ENCODE results near the gene PIK3C2G. TPM values are rescaled to one million over a fixed set of nuclear protein-coding genes. Genes with fewer than 3 reads are reported as not detected.
A peak's percentile ranks its signal among the peaks of the same experiment; 100 is the strongest.

PIK3C2G gene
- total and polyA plus RNA-seq, 2 experiments from 2014 or later, result not detected

DNA sequence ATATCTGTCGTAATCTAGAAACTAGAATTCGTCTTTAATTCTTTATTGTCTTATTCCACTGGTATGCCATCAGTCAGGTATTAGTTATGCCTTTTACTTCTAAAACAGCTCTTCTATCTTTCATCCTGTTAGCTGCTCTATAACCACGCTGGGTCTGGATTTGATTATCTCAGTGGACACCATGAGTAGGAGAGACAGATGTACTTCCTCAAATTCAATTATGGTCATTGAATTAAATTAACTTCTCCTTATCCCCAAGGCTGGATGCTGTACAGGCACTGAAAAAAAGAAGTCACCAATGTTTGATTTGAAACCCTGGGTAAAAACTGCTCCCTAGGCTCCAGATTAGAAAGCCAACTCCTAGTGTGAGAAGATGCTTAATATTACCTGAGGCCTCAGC, 107.3 kb downstream of the PIK3C2G start:
- Histone ChIP-seq H3K27ac (no peak overlapping the region), H4K20me1 (ENCODE audit: insufficient read depth) (no peaks in the 10 kb centered on the region), H3K9ac (no peak overlapping the region), H3K36me3 (ENCODE audit: low read depth) (no peaks in the 10 kb centered on the region), H3K4me2 (ENCODE audit: unreplicated experiment) (no peak overlapping the region), H3F3A (ENCODE audit: insufficient read depth) (no peaks in the 10 kb centered on the region), H3K79me2 (ENCODE audit: insufficient read depth) (no peaks in the 10 kb centered on the region), H3K9me3 (ENCODE audit: low read depth) (no peaks in the 10 kb centered on the region), H2AFZ (no peak overlapping the region), H3K9me2 (ENCODE audit: insufficient read depth) (no peaks in the 10 kb centered on the region), H3K4me1 (ENCODE audit: insufficient read depth) (no peaks in the 10 kb centered on the region), H3K27me3 (replicated peaks; ENCODE audit: insufficient read depth) (no peaks in the 10 kb centered on the region), H3K4me3 (no peak overlapping the region)
- TF ChIP-seq EZH2 (IDR thresholded peaks at IDR 0.05; ENCODE audit: insufficient read depth, poor library complexity, severe bottlenecking) (no peak), EZH2phosphoT487 (IDR thresholded peaks at IDR 0.05; ENCODE audit: insufficient read depth, low read depth) (no peak)
- 86 to 88% methylated on average over 3 of the region's 3 CpGs for WGBS, 2 experiments (ENCODE audit: low coverage in 1 of 2, low lambda C conversion rate in 2 of 2, missing lambda C conversion rate in 2 of 2)
- no peak for DNase-seq
- in situ Hi-C loops (cut with MboI), result no loop called here

DNA sequence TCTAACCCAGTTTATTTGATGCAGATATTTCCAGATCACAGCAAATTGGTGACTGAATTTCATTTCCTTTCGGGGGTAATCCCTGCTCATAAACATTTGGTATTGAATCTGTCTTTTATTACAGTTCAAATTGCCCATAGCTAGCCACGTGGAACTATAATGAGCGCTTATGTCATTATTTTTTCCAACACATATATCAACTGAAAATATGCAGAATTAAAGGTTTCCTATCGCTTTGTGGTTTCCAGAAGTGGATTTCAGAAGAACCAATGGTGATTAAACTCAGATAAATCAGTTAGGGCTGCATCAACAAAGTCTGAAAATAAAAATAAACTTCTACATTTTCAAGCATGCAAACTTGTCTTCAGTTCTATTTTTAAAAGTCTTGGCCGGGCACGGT, 111.9 kb downstream of the PIK3C2G start:
- no peak overlapping the region for H3K4me2 ChIP-seq (ENCODE audit: unreplicated experiment)
- no peak for DNase-seq
- peaks cover 13% of the 10 kb centered on the region for H3F3A ChIP-seq (ENCODE audit: insufficient read depth)
- H3K27ac ChIP-seq, result no peak overlapping the region
- 23 to 29% methylated on average over 6 of the region's 6 CpGs for WGBS, 2 experiments (ENCODE audit: low coverage in 1 of 2, low lambda C conversion rate in 2 of 2, missing lambda C conversion rate in 2 of 2)
- H3K36me3 ChIP-seq (ENCODE audit: low read depth), result no peaks in the 10 kb centered on the region
- no peaks in the 10 kb centered on the region for H4K20me1 ChIP-seq (ENCODE audit: insufficient read depth)
- in situ Hi-C loops (cut with MboI), result no loop called here
- no peaks in the 10 kb centered on the region for H3K9me3 ChIP-seq (ENCODE audit: low read depth)
- TF ChIP-seq EZH2 (IDR thresholded peaks at IDR 0.05; ENCODE audit: insufficient read depth, poor library complexity, severe bottlenecking) (no peak), EZH2phosphoT487 (IDR thresholded peaks at IDR 0.05; ENCODE audit: insufficient read depth, low read depth) (no peak)
- H2AFZ ChIP-seq, result peak overlapping the region; percentile 47
- H3K4me3 ChIP-seq, result no peak overlapping the region
- no peaks in the 10 kb centered on the region for H3K9me2 ChIP-seq (ENCODE audit: insufficient read depth)
- no peaks in the 10 kb centered on the region for H3K4me1 ChIP-seq (ENCODE audit: insufficient read depth)
- no peaks in the 10 kb centered on the region for H3K79me2 ChIP-seq (ENCODE audit: insufficient read depth)
- no peak overlapping the region for H3K9ac ChIP-seq
- H3K27me3 ChIP-seq (replicated peaks; ENCODE audit: insufficient read depth), result no peaks in the 10 kb centered on the region

DNA sequence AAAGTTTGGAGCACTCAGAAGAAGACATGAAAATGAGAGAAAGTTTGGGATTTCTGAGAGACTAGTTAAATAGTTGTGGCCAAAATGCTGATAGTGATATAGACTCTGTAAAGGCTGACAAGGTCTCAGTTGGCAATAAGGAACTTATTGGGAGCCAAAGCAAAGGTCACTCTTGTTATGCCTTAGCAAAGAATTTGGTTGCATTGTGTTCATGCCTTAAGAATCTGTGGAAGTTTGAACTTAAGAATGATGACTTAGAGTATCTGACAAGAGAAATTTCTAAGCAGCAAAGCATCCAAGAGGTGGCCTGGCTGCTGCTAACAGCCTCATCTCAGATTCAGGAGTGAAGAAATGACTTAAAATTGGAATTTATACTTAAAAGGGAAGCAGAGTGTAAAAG, 113.8 kb downstream of the PIK3C2G start:
- Histone ChIP-seq H3K9me2 (ENCODE audit: insufficient read depth) (no peaks in the 10 kb centered on the region), H3K9ac (no peak overlapping the region), H3K4me1 (ENCODE audit: insufficient read depth) (no peaks in the 10 kb centered on the region), H3K36me3 (ENCODE audit: low read depth) (no peaks in the 10 kb centered on the region), H4K20me1 (ENCODE audit: insufficient read depth) (no peaks in the 10 kb centered on the region; the same call in 1 of the 2 replicates), H3K4me3 (no peak overlapping the region), H3K4me2 (ENCODE audit: unreplicated experiment) (no peak overlapping the region), H3K27me3 (replicated peaks; ENCODE audit: insufficient read depth) (no peaks in the 10 kb centered on the region), H3K79me2 (ENCODE audit: insufficient read depth) (no peaks in the 10 kb centered on the region), H3K9me3 (ENCODE audit: low read depth) (no peaks in the 10 kb centered on the region), H3K27ac (no peak overlapping the region), H3F3A (ENCODE audit: insufficient read depth) (peaks cover 13% of the 10 kb centered on the region), H2AFZ (no peak overlapping the region)
- TF ChIP-seq EZH2phosphoT487 (IDR thresholded peaks at IDR 0.05; ENCODE audit: insufficient read depth, low read depth) (no peak), EZH2 (IDR thresholded peaks at IDR 0.05; ENCODE audit: insufficient read depth, poor library complexity, severe bottlenecking) (no peak)
- DNase-seq, result peak; percentile 1
- in situ Hi-C loops (cut with MboI), result no loop called here

DNA sequence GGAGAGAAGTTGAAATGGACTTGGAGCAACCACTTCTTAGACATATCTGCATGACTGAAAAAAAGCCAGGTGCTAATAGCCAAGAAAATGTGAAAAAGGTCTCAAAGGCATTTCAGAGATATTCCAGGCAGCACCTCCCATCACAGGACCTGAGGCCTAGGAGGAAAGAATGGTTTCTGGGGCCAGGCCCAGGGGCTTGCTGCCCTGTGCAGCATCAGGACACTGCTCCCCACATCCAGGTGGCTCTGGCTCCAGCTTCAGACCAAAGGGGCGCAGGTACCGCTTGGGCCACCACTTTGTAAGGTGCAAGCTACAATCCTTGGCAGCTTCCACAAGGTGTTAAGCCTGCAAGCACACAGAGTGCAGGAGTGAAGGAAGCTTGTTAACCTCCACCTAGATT, 114.3 kb downstream of the PIK3C2G start:
- no peak overlapping the region for H3K9ac ChIP-seq
- 76 to 92% methylated on average over 2 of the region's 2 CpGs for WGBS, 2 experiments (ENCODE audit: low coverage in 1 of 2, low lambda C conversion rate in 2 of 2, missing lambda C conversion rate in 2 of 2)

More for the DNA sequence above, 114.3 kb downstream of the PIK3C2G start:
- Histone ChIP-seq H3K27me3 (replicated peaks; ENCODE audit: insufficient read depth) (no peaks in the 10 kb centered on the region), H4K20me1 (ENCODE audit: insufficient read depth) (no peaks in the 10 kb centered on the region; the same call in 1 of the 2 replicates), H3K79me2 (ENCODE audit: insufficient read depth) (no peaks in the 10 kb centered on the region), H3K4me2 (ENCODE audit: unreplicated experiment) (no peak overlapping the region), H3K4me3 (no peak overlapping the region), H3K9me3 (ENCODE audit: low read depth) (no peaks in the 10 kb centered on the region), H3K9me2 (ENCODE audit: insufficient read depth) (no peaks in the 10 kb centered on the region), H2AFZ (no peak overlapping the region), H3K4me1 (ENCODE audit: insufficient read depth) (no peaks in the 10 kb centered on the region), H3F3A (ENCODE audit: insufficient read depth) (peaks cover 13% of the 10 kb centered on the region), H3K36me3 (ENCODE audit: low read depth) (no peaks in the 10 kb centered on the region), H3K27ac (no peak overlapping the region)
- DNase-seq, result no peak
- TF ChIP-seq EZH2phosphoT487 (IDR thresholded peaks at IDR 0.05; ENCODE audit: insufficient read depth, low read depth) (no peak), EZH2 (IDR thresholded peaks at IDR 0.05; ENCODE audit: insufficient read depth, poor library complexity, severe bottlenecking) (no peak)
- in situ Hi-C loops (cut with MboI), result no loop called here
